ENCODE data around the gene CPNE7. TPM values are rescaled to one million over a fixed set of nuclear protein-coding genes. Genes with fewer than 3 reads are reported as not detected.

The CPNE7 gene
- total and polyA plus RNA-seq, 2 donors (not counting 1 experiment from before 2014, with no cell fraction given), result 0.51 to 0.76 TPM

- H3K27ac Mint-ChIP-seq, result no peak overlapping the region
- CTCF ChIA-PET, result no interaction called here
- no peak overlapping the region for H3K9ac ChIP-seq (ENCODE audit: low read length)
- DNase-seq, result no peak
- no peaks in the 10 kb centered on the region for H3K27me3 ChIP-seq (replicated peaks in 1 of 4; ENCODE audit: control extremely low read depth in 1 of 4, control insufficient read depth in 3 of 4, insufficient read depth in 4 of 4, low read length in 3 of 4)
- TF ChIP-seq EZH2 (IDR thresholded peaks at IDR 0.05; ENCODE audit: borderline replicate concordance, insufficient read depth, low read depth, low read length, poor library complexity, severe bottlenecking) (no peak), CTCF (IDR thresholded peaks at IDR 0.05) (no peak)
- ATAC-seq (ENCODE audit: low read depth), result no peak
- peaks cover 0 to 6% of the 10 kb centered on the region in 2 donors for H3K4me1 ChIP-seq (ENCODE audit: control insufficient read depth in 2 of 2, insufficient read depth in 2 of 2, low read length in 2 of 2)
- H4K20me1 ChIP-seq (ENCODE audit: control insufficient read depth, insufficient read depth, low read length, poor library complexity, severe bottlenecking), result peaks cover 12% of the 10 kb centered on the region
- POLR2A ChIA-PET, result interaction anchor here (0.5 kb wide), 1 partner anchor 12 kb away, joined by 4 read pairs; the partner anchor contains the start of gene CHMP1A
- H3K79me2 ChIP-seq (ENCODE audit: control insufficient read depth, insufficient read depth, low read length), result no peaks in the 10 kb centered on the region
- peaks cover 9% of the 10 kb centered on the region for H3K4me1 Mint-ChIP-seq
- H3K4me2 ChIP-seq (replicated peaks; ENCODE audit: low read depth, low read length, poor library complexity, severe bottlenecking), result no peak overlapping the region
- no peak overlapping the region for H3K4me3 Mint-ChIP-seq
- no peak overlapping the region for H2AFZ ChIP-seq (ENCODE audit: insufficient read depth, low read depth, low read length, poor library complexity, severe bottlenecking)
- H3K4me3 ChIP-seq (ENCODE audit: control extremely low read depth in 1 of 5, extremely low read depth in 1 of 5, insufficient read depth in 1 of 5, low read depth in 2 of 5, low read length in 4 of 5), result no peak overlapping the region
- H3K27me3 Mint-ChIP-seq, result no peaks in the 10 kb centered on the region
- H3K36me3 ChIP-seq (replicated peaks in 1 of 2; ENCODE audit: control extremely low read depth in 1 of 2, control insufficient read depth in 1 of 2, extremely low read depth in 1 of 2, insufficient read depth in 2 of 2, low read length in 1 of 2), result peaks cover 3 to 30% of the 10 kb centered on the region in 2 experiments
- no peaks in the 10 kb centered on the region for H3K9me3 Mint-ChIP-seq (ENCODE audit: insufficient read depth)
- 95% methylated on average over 9 of the region's 11 CpGs for WGBS (ENCODE audit: insufficient coverage)
- no peak overlapping the region for H3K27ac ChIP-seq (ENCODE audit: low read length in 2 of 2)
- no peaks in the 10 kb centered on the region for H3K9me3 ChIP-seq (ENCODE audit: control extremely low read depth in 1 of 3, control insufficient read depth in 2 of 3, insufficient read depth in 1 of 3, low read length in 2 of 3)
- intact Hi-C loops (cut with micrococcal nuclease), result no loop called here
These were observed 69.6 kb downstream of the CPNE7 start for GRCh38 chr16:89645122-89645521.

- no peak for DNase-seq
- H3K36me3 ChIP-seq (replicated peaks in 1 of 2; ENCODE audit: control extremely low read depth in 1 of 2, control insufficient read depth in 1 of 2, extremely low read depth in 1 of 2, insufficient read depth in 2 of 2, low read length in 1 of 2), result peaks cover 5 to 34% of the 10 kb centered on the region in 2 experiments
- intact Hi-C loops (cut with micrococcal nuclease), result no loop called here
- peaks cover 16% of the 10 kb centered on the region for H4K20me1 ChIP-seq (ENCODE audit: control insufficient read depth, insufficient read depth, low read length, poor library complexity, severe bottlenecking)
- H3K4me3 ChIP-seq (ENCODE audit: control extremely low read depth in 1 of 5, extremely low read depth in 1 of 5, insufficient read depth in 1 of 5, low read depth in 2 of 5, low read length in 4 of 5), result no peak overlapping the region
- H3K4me3 Mint-ChIP-seq, result no peak overlapping the region
- H2AFZ ChIP-seq (ENCODE audit: insufficient read depth, low read depth, low read length, poor library complexity, severe bottlenecking), result no peak overlapping the region
- CTCF ChIA-PET, result no interaction called here
- H3K4me1 Mint-ChIP-seq, result peaks cover under 1% of the 10 kb centered on the region
- H3K27ac ChIP-seq (ENCODE audit: low read length in 2 of 2), result no peak overlapping the region
- H3K27me3 ChIP-seq (replicated peaks in 1 of 4; ENCODE audit: control extremely low read depth in 1 of 4, control insufficient read depth in 3 of 4, insufficient read depth in 4 of 4, low read length in 3 of 4), result no peaks in the 10 kb centered on the region
- no peaks in the 10 kb centered on the region for H3K79me2 ChIP-seq (ENCODE audit: control insufficient read depth, insufficient read depth, low read length)
- POLR2A ChIA-PET, result interaction anchor here (0.6 kb wide), 1 partner anchor 83 kb away, joined by 3 read pairs; no protein-coding TSS in a partner anchor
- no peak overlapping the region for H3K27ac Mint-ChIP-seq
- no peaks in the 10 kb centered on the region for H3K27me3 Mint-ChIP-seq
- no peak overlapping the region for H3K4me2 ChIP-seq (replicated peaks; ENCODE audit: low read depth, low read length, poor library complexity, severe bottlenecking)
- ATAC-seq (ENCODE audit: low read depth), result no peak
- no peak for TF ChIP-seq CTCF (IDR thresholded peaks at IDR 0.05)
- TF ChIP-seq EZH2 (IDR thresholded peaks at IDR 0.05; ENCODE audit: borderline replicate concordance, insufficient read depth, low read depth, low read length, poor library complexity, severe bottlenecking), result no peak
- 97% methylated on average over 22 of the region's 22 CpGs for WGBS (ENCODE audit: insufficient coverage)
- peaks cover 0 to 1% of the 10 kb centered on the region in 2 donors for H3K4me1 ChIP-seq (ENCODE audit: control insufficient read depth in 2 of 2, insufficient read depth in 2 of 2, low read length in 2 of 2)
- no peak overlapping the region for H3K9ac ChIP-seq (ENCODE audit: low read length)
- H3K9me3 ChIP-seq (ENCODE audit: control extremely low read depth in 1 of 3, control insufficient read depth in 2 of 3, insufficient read depth in 1 of 3, low read length in 2 of 3), result no peaks in the 10 kb centered on the region
- H3K9me3 Mint-ChIP-seq (ENCODE audit: insufficient read depth), result no peaks in the 10 kb centered on the region
These were observed 70.7 kb downstream of the CPNE7 start for GRCh38 chr16:89646270-89646669.

Small RNA genes lying within 50 kb of the gene (small RNA-seq; reads per million reads assigned to genes)
- not detected for gene SNORD68 (ENCODE audit: insufficient read length, low read depth, low replicate concordance)

Other genes with a start within 250 kb of the CPNE7 start
- 314 and 320 TPM in 2 replicates for gene ANKRD11, start 85.2 kb upstream of the CPNE7 start, total RNA-seq
- 67.9 and 78.0 TPM in 2 replicates for gene ANKRD11, start 85.2 kb upstream of the CPNE7 start, polyA plus RNA-seq
- 146 and 153 TPM in 2 replicates for gene SPG7, start 67.4 kb upstream of the CPNE7 start, total RNA-seq
- gene SPG7, start 67.4 kb upstream of the CPNE7 start, polyA plus RNA-seq, result 157 and 239 TPM in 2 replicates
- 3,172 and 3,184 TPM in 2 replicates for gene RPL13, start 15.1 kb upstream of the CPNE7 start, total RNA-seq
- gene RPL13, start 15.1 kb upstream of the CPNE7 start, polyA plus RNA-seq, result 8,110 and 11,676 TPM in 2 replicates
- not detected in 2 replicates for gene DPEP1, start 37.9 kb downstream of the CPNE7 start, total RNA-seq
- gene DPEP1, start 37.9 kb downstream of the CPNE7 start, polyA plus RNA-seq, result not detected in 2 replicates
- 88.1 and 90.0 TPM in 2 replicates for gene CHMP1A, start 82.0 kb downstream of the CPNE7 start, total RNA-seq
- 80.4 and 92.6 TPM in 2 replicates for gene CHMP1A, start 82.0 kb downstream of the CPNE7 start, polyA plus RNA-seq
- gene SPATA33, start 82.1 kb downstream of the CPNE7 start, total RNA-seq, result 12.6 and 15.0 TPM in 2 replicates
- 3.5 and 3.6 TPM in 2 replicates for gene SPATA33, start 82.1 kb downstream of the CPNE7 start, polyA plus RNA-seq
- gene CDK10, start 110.9 kb downstream of the CPNE7 start, total RNA-seq, result 114 and 119 TPM in 2 replicates
- gene CDK10, start 110.9 kb downstream of the CPNE7 start, polyA plus RNA-seq, result 145 and 225 TPM in 2 replicates
- gene SPATA2L, start 125.9 kb downstream of the CPNE7 start, total RNA-seq, result 15.9 and 16.4 TPM in 2 replicates
- gene SPATA2L, start 125.9 kb downstream of the CPNE7 start, polyA plus RNA-seq, result 32.1 and 33.0 TPM in 2 replicates
- 14.6 and 15.1 TPM in 2 replicates for gene VPS9D1, start 145.1 kb downstream of the CPNE7 start, total RNA-seq
- gene VPS9D1, start 145.1 kb downstream of the CPNE7 start, polyA plus RNA-seq, result 17.0 and 24.0 TPM in 2 replicates
- 82.7 and 87.3 TPM in 2 replicates for gene ZNF276, start 145.8 kb downstream of the CPNE7 start, total RNA-seq
- gene ZNF276, start 145.8 kb downstream of the CPNE7 start, polyA plus RNA-seq, result 98.2 and 110 TPM in 2 replicates
- 43.4 and 52.6 TPM in 2 replicates for gene FANCA, start 240.9 kb downstream of the CPNE7 start, total RNA-seq
- gene FANCA, start 240.9 kb downstream of the CPNE7 start, polyA plus RNA-seq, result 45.8 and 48.4 TPM in 2 replicates

Data from B cell (primary cell).